Right forelimb (tissue), 1 donor: ENCODE results near the gene MKRN2OS.
A peak's percentile ranks its signal among the peaks of the same experiment; 100 is the strongest.

Source experiments
- DNase-seq: peaks from one replicate; pipeline ENCODE4 v3.0.0-alpha.2; 2018

MKRN2OS gene

DNA sequence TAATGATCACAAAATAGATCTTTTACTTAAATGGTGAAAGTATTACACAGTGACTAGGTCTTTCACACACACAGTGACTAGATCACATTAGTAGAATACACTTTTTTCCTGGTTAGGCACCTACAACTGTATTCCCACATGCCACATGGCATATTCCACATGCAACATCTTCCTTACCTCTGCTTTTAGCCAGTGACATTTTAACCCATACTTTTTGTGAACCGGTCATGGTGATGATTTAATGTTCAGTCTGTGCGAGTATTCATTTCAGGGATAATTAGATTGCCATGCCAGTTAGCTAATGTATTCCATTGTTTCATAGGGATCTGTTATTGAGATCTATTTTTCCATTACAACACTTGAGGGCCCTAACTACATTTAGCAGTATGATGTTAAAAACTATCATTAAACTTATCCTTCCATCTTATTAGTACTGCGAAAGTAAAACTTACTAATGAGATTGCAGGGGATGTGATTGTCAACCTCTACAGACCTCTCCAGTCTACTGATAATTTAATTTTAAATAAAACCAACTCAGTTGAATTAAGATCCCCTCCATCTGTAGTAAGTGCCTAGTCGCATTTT lies 32.7 kb downstream of the MKRN2OS start:
- no peak for DNase-seq

DNA sequence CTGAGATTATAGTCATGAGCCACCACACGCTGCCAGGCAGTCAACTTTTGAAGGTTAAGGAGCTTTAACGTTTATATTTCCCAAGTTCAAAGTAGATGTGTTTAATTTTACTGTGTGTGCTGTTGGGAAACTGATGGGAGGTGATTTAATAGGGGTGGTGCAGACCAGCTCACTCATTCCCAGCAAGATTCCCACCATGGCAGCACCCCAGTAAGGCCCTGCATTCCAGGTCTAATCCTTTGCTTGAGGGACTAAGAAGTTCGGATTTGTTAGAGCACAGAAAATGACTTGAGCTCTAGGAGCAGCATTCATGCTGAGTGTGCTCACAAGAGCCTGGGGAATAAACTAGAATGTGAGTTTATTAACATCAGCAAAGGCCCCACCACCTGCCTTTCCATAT lies 35.8 kb downstream of the MKRN2OS start:
- DNase-seq: no peak

DNA sequence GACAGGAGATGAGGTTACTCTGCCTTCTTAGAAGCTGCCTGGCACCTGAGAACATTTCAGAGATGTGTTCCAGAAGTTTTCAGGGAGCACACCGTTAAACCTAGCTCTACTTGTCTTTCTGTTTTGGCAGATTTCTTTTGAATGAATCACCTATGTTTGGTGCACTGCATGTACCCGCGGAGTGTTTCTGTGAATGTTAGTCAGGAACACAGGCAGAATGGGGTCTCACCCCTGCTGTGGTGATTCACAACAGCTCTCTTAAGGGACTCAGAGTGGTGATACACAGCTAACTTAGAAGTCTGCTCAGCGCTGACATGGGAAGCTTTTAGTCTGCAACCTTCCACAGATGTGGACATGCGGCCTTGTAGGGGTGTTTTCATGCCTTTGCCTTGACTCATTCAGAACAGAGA lies 37.0 kb downstream of the MKRN2OS start:
- no peak for DNase-seq

DNA sequence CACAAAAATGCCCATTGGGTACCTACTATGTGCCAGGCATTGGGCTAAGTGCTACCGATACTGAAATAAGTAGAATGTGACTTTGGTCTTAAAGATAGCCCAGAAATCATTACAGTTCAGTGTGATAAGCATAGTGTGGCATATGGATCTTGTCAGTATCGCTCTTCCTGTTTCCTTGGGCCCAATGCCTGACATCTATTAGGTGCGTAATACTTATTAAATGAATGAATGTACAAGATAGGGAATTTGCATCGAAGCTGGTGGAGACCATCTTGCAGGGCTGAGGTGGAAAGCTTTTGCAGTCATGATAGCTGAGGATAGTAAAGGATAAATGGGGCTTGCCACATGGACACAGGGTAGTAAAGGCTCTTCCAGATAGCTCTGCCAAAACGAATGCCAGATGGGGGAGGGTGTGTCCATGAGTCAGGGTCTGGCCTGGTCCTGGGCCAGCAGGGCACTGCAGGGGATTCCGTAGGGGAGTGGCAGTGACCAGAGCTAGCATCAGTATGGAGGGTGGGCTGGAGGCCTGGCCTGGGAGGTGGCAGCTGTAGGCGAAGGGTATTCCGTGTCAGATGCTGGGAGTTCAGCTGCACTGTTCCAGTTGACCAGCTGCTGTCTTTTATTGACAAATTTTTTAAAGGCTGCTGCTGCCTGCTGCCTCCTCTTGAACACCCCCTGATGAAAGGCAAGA lies 37.6 kb downstream of the MKRN2OS start:
- peak; percentile 56 for DNase-seq

DNA sequence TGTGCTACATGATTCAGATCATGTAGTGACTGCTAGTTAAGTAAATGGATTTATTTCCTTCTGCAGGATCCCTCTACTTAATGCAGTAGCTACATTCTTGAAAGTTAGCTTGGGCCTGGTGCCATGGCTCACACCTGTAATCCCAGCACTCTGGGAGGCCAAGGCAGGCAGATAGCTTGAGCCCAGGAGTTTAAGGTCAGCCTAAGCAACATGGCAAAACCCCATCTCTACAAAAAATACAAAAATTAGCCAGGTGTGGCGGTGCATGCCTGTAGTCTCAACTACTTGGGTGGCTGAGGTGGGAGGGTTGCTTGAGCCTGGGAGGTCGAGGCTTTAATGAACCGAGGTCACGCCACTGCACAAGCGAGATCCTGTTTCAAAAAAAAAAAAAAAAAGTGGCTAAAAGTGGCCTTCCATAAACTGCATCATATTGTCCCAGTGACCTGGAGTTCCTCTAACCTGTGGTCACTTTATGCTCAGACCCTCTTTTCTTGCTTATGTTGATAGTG lies 39.0 kb downstream of the MKRN2OS start:
- no peak for DNase-seq

DNA sequence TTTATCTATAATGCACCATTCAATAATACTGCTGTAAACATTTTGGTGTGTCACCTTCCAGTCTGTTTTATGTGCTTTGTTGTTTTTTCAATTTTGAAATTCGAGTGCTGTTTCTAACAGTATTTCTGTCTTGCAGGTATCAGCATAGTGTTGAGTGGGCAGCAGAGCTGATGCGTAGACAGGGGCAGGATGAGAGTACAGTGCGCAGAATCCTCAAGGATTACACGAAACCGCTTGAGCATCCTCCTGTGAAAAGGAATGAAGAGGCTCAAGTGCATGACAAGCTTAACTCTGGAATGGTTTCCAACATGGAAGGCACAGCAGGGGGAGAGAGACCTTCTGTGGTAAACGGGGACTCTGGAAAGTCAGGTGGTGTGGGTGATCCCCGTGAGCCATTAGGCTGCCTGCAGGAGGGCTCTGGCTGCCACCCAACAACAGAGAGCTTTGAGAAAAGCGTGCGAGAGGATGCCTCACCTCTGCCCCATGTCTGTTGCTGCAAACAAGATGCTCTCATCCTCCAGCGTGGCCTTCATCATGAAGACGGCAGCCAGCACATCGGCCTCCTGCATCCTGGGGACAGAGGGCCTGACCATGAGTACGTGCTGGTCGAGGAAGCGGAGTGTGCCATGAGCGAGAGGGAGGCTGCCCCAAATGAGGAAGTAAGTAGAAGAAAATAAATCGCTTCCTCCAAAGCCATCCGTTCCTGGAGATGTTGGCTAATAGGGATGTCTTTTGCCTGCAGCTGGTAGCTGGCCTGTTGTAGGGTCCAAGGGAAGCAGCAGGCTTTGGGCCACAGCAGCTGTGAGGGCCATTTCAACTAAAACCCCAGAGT lies 42.0 kb downstream of the MKRN2OS start:
- DNase-seq: no peak

DNA sequence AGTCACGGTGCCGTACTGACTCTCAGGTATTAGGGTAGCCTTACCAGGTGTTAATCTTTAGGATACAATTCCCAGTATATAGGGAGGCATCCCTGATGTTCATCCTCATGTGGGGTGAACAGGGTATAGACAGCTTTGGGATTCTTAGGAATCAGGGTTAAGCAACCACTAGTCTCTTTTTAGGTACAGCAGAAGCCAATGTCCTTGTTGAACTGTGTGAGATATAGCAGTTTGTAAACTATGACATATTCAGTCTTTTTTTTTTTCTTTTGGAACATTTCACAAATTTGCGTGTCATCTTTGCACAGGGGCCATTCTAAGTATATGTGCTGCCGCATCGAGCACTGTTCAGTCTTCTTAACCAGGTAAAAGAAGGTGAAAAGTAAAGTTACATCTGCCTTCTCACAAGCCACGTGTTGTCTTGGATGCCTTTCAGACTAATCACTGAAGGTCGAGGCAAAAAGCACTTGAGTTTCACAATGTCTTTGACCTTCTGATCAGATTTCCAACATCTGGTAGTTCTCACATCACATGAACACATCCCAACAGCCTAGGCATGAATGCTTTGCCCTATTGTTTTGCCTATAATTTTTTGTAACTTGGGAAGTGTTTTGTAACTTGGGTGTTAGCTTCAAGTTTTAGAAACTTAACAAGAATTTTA lies 43.8 kb downstream of the MKRN2OS start:
- no peak for DNase-seq

DNA sequence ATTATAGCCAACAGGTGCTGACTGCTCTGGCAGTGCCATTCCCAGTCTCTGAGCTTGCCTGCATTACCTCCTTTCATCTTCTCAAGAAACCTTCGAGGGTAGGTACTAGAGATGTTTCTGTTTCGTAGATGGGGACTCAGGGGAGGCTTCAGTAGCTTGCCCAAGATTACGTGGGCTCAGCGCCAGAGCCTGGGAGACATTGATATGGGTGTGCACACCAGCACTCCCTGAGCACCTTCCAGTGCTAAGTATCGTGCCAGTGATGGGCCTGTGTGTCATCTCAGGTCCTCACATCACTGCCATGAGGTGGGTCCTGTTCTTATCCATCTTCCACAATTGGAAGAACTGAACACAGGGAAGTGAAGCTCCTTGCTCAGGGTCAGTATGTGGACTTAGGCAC lies 45.8 kb downstream of the MKRN2OS start:
- no peak for DNase-seq

DNA sequence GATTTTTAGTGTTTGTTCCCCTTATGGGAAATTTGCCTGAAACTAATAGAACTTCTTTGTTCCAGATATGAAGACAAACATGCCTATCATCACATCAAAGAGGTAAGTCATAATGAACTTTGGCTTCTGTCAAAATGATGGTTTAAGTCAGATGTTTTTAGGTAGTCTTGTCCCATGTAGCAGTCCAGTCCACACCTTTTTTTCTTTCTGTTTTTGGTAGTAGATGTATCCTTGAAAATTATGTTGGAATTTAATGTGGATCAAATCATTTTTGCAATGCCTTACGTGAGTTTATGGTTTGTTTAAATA lies 48.9 kb downstream of the MKRN2OS start:
- DNase-seq: no peak

DNA sequence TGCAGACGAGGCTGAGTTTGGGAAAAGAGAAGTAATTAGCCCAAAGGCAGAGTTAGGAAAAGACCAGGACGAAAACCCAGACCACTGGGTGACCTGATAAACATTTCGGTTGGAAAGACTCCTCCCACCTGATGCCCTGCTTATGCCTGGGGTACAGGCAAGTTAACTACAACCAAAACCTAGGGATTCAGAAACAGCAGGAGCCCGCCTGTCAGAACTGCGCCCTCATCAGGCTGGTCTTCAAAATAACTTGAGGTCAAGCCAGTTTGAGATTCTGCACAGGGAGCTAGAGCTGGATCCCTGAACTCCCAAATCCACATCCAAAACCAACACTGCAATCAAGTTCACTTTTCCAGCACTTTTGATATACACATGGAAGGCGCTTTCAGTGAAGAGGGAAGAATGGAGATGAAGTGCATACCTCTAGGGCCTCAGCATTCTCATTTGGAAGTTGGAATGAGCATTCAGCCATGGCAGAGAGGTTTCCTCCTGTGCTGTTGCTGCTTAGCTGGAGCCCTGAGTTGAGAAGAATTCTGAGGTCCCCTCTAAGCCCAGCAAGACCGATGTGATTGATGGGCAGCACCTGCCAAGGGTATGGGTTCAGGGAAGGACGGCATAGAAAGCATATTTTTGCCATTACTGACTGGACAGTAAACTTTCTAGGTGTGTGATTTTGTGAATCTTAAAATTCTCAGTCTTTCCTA lies 49.4 kb downstream of the MKRN2OS start:
- DNase-seq: no peak

DNA sequence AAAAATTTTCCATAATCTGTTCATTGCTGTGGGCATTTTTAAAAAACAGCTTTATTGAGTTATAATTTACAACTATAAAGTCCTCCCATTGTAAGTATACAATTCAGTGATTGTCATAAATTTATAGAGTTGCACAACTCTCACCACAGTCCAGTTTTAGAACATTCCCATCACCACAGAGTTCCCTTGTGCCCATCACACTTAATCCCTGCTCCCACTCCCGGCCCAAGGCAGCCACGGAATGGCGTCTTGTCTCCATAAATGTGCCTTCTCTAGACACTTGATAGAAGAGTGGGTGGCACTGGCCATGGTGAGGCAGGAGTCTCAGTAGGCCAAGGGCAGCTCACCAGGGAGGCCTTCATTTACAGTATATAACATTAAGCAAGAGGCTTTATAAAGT lies 54.8 kb downstream of the MKRN2OS start:
- no peak for DNase-seq

DNA sequence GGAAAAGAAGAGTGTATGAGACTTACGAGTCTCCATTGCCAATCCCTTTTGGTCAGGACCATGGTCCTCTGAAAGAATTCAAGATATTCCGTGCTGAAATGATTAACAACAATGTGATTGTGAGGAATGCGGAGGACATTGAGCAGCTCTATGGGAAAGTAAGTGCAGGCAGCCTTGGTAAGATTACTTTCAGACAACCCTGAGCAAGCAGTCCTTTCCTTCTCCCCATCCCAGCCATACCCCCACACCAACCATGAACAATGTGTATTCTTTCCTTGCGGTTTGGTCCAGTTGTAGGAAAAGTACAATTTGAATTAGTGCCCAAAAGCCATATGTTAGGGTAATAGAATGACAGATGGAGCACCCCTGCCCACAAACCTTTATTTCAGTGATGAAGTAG lies 55.5 kb downstream of the MKRN2OS start:
- DNase-seq: no peak
